DND-41 (cell line): ENCODE results near the gene XIRP2.

ENCODE experiments used
- CTCF ChIP-seq: IDR thresholded peaks from 2 replicates; pipeline ENCODE4 v1.5.1; 2012; ENCODE audit warnings: borderline replicate concordance, low read length, moderate library complexity, mild to moderate bottlenecking; ENCODE audit not compliant: poor library complexity, severe bottlenecking; ENCODE audit errors: extremely low read depth
- EZH2 ChIP-seq: IDR thresholded peaks from 3 replicates; pipeline ENCODE4 v1.6.1; 2012; ENCODE audit warnings: borderline replicate concordance, low read depth, mild to moderate bottlenecking, moderate library complexity, low read length, inconsistent platforms; ENCODE audit not compliant: severe bottlenecking

GRCh38 chr2:167133614-167134013 is 245.3 kb downstream of the XIRP2 start:
- no peak for TF ChIP-seq CTCF
- TF ChIP-seq EZH2: no peak
